IMR-90 (cell line): ENCODE data around the gene CLDN24. TPM values are rescaled to one million over a fixed set of nuclear protein-coding genes. Genes with fewer than 3 reads are reported as not detected.

ENCODE experiments used
- ATAC-seq: fragments of 200-7000 bp; cut with Tn5 transposase; 2 replicates; pipeline ENCODE4 v1.9.1; 2020; ENCODE audit warnings: low read depth, mild to moderate bottlenecking, moderate library complexity
- BruUV-seq: library from RNA; stranded (reverse); fragments of 400-500 nt; replicated peaks from 2 replicates; lab custom pipeline; 2021; lab: Mats Ljungman, UMichigan
- CTCF ChIA-PET: fragments of 300-600 bp; formaldehyde crosslinking; extraction: SDS; loops from one replicate; lab custom pipeline; 2021; ENCODE audit warnings: antibody characterized with exemption; lab: Yijun Ruan, JAX
- POLR2A ChIA-PET: fragments of 300-600 bp; sonication (Branson Sonifier 250); formaldehyde crosslinking; loops from one replicate; lab custom pipeline; 2022; ENCODE audit warnings: antibody characterized with exemption; ENCODE audit not compliant: unreplicated experiment; lab: Charles Lee
- DNase-seq: peaks from one replicate; pipeline ENCODE4 v3.0.0; 2013
- H2AFZ ChIP-seq: replicated peaks from 2 replicates; pipeline ENCODE3; 2013; ENCODE audit warnings: low read length, mild to moderate bottlenecking; ENCODE audit not compliant: poor library complexity
- H2AK5ac ChIP-seq: 2 replicates; pipeline ENCODE4 v1.6.1; 2013; ENCODE audit warnings: low read depth, low read length, inconsistent platforms
- H2AK9ac ChIP-seq: replicated peaks from 2 replicates; pipeline ENCODE3; 2013; ENCODE audit warnings: mild to moderate bottlenecking, low read depth, low read length, moderate library complexity; ENCODE audit not compliant: poor library complexity
- H2BK120ac ChIP-seq: 2 replicates; pipeline ENCODE4 v1.6.1; 2013; ENCODE audit warnings: low read depth, low read length, inconsistent platforms
- H2BK15ac ChIP-seq: 3 replicates; pipeline ENCODE4 v1.6.1; 2013; ENCODE audit warnings: low read depth, low read length, inconsistent platforms
- H2BK20ac ChIP-seq: 2 replicates; pipeline ENCODE4 v1.6.1; 2013; ENCODE audit warnings: low read depth, mild to moderate bottlenecking, inconsistent platforms, low read length, moderate library complexity
- H2BK5ac ChIP-seq: 2 replicates; pipeline ENCODE4 v1.6.1; 2013; ENCODE audit warnings: mild to moderate bottlenecking, low read depth, low read length, inconsistent platforms; ENCODE audit not compliant: poor library complexity, severe bottlenecking
- H3K14ac ChIP-seq: replicated peaks from 2 replicates; pipeline ENCODE4 v1.6.1; 2013; ENCODE audit warnings: low read depth, low read length, inconsistent platforms
- H3K18ac ChIP-seq: 2 replicates; pipeline ENCODE4 v1.6.1; 2013; ENCODE audit warnings: low read depth, low read length, control low read depth
- H3K23ac ChIP-seq: 2 replicates; pipeline ENCODE4 v1.6.1; 2013; ENCODE audit warnings: low read depth, low read length, inconsistent platforms
- H3K27ac ChIP-seq: 2 replicates; pipeline ENCODE4 v1.5.1; 2013; ENCODE audit warnings: mild to moderate bottlenecking, control low read depth, low read length; ENCODE audit not compliant: insufficient read depth
- H3K27me3 ChIP-seq: 2 replicates; pipeline ENCODE4 v1.6.1; 2013; ENCODE audit warnings: low read length; ENCODE audit not compliant: control insufficient read depth, insufficient read depth
- H3K36me3 ChIP-seq: 2 replicates; pipeline ENCODE4 v1.6.1; 2013; ENCODE audit warnings: low read length, mixed read lengths; ENCODE audit not compliant: control insufficient read depth, insufficient read depth
- H3K4ac ChIP-seq: 2 replicates; pipeline ENCODE4 v1.6.1; 2013; ENCODE audit warnings: low read depth, low read length, inconsistent platforms
- H3K4me1 ChIP-seq: 2 replicates; pipeline ENCODE4 v1.6.1; 2013; ENCODE audit warnings: low read length, mixed read lengths; ENCODE audit not compliant: control insufficient read depth, insufficient read depth
- H3K4me2 ChIP-seq: 2 replicates; pipeline ENCODE4 v1.6.1; 2013; ENCODE audit warnings: low read depth, mild to moderate bottlenecking, control low read depth, low read length, moderate library complexity
- H3K4me3 ChIP-seq: 2 replicates; pipeline ENCODE4 v1.5.1; 2013; ENCODE audit warnings: low read depth, mild to moderate bottlenecking, control low read depth, low read length, moderate library complexity; ENCODE audit not compliant: insufficient read depth
- H3K56ac ChIP-seq: 2 replicates; pipeline ENCODE4 v1.6.1; 2013; ENCODE audit warnings: low read length, inconsistent platforms; ENCODE audit not compliant: insufficient read depth; ENCODE audit errors: extremely low read depth
- H3K79me1 ChIP-seq, 2 experiments: 2 replicates each; pipeline ENCODE4 v1.6.1; 2013; ENCODE audit warnings: low read length in 2 of 2, inconsistent platforms in 1 of 2, low read depth in 1 of 2
- H3K9ac ChIP-seq: 2 replicates; pipeline ENCODE4 v1.6.1; 2013; ENCODE audit warnings: low read depth, low read length, control low read depth
- H3K9me1 ChIP-seq: 2 replicates; pipeline ENCODE4 v1.6.1; 2013; ENCODE audit warnings: low read length, inconsistent platforms; ENCODE audit not compliant: insufficient read depth
- H3K9me3 ChIP-seq: 2 replicates; pipeline ENCODE4 v1.6.1; 2013; ENCODE audit warnings: low read length; ENCODE audit not compliant: control insufficient read depth, insufficient read depth
- H4K20me1 ChIP-seq: 2 replicates; pipeline ENCODE4 v1.6.1; 2013; ENCODE audit warnings: low read length, inconsistent platforms; ENCODE audit not compliant: insufficient read depth
- H4K5ac ChIP-seq: 2 replicates; pipeline ENCODE4 v1.6.1; 2013; ENCODE audit warnings: mild to moderate bottlenecking, low read depth, low read length, control low read depth
- H4K8ac ChIP-seq, 2 experiments: 2 replicates each; pipeline ENCODE4 v1.6.1; 2013; ENCODE audit warnings: low read depth in 2 of 2, low read length in 2 of 2, control low read depth in 1 of 2, inconsistent platforms in 1 of 2
- H4K91ac ChIP-seq: 2 replicates; pipeline ENCODE4 v1.6.1; 2013; ENCODE audit warnings: low read depth, low read length, inconsistent platforms; ENCODE audit not compliant: insufficient read depth
- FOS ChIP-seq: fragments of 150-350 bp; IDR thresholded peaks from 2 replicates; pipeline ENCODE4 v1.6.1; 2016; ENCODE audit warnings: low read depth, low read length
- MAFK ChIP-seq: IDR thresholded peaks from 2 replicates; pipeline ENCODE4 v1.6.1; 2012; ENCODE audit warnings: low read depth, low read length, improper control_type of control experiment
- RFX5 ChIP-seq: IDR thresholded peaks from 2 replicates; pipeline ENCODE4 v1.8.0; 2012; ENCODE audit warnings: low read depth, mild to moderate bottlenecking, low read length, moderate library complexity
- WGBS, 2 experiments: methylation state at CpG; one replicate each; pipeline versions ENCODE4 v1.1.5 to v1.1.7; 2013; ENCODE audit warnings: missing lambda C conversion rate in 2 of 2; ENCODE audit not compliant: insufficient read length in 1 of 2; ENCODE audit errors: extremely low coverage in 2 of 2; 5-methylcytosine and 5-hydroxymethylcytosine counted together
- dilution Hi-C: fragments of 300-500 bp; cut with HindIII; formaldehyde crosslinking; loops from one replicate; pipeline ENCODE4 v1.14.3; 2018; ENCODE audit warnings: low sequenced_read_pairs; ENCODE audit not compliant: unreplicated experiment
- in situ Hi-C: fragments of 300-500 bp; cut with MboI; formaldehyde crosslinking; loops from 3 replicates; pipeline ENCODE4 v1.14.3; 2019; ENCODE audit warnings: low sequenced_read_pairs, inconsistent platforms, mixed read lengths
- intact Hi-C: fragments of 100-400 bp; cut with micrococcal nuclease; formaldehyde crosslinking; loops from 2 replicates; pipeline ENCODE4 v1.10.0; 2022
- polyA plus RNA-seq, 3 experiments: library from polyadenylated mRNA; depleted of rRNA; stranded (reverse); fragments of >200 nt; gene quantifications; 2 replicates each; pipeline ENCODE4 v1.2.3, GENCODE V29; 2012; ENCODE audit warnings: low replicate concordance in 1 of 3
- total RNA-seq: library from RNA; depleted of rRNA; stranded (reverse); fragments of >200 nt; gene quantifications from 2 replicates; pipeline ENCODE4 v1.2.3, GENCODE V29; 2012

Gene CLDN24
- total and polyA plus RNA-seq, 2 of the 4 experiments (the other 2 are of a cell fraction): not detected

DNA sequence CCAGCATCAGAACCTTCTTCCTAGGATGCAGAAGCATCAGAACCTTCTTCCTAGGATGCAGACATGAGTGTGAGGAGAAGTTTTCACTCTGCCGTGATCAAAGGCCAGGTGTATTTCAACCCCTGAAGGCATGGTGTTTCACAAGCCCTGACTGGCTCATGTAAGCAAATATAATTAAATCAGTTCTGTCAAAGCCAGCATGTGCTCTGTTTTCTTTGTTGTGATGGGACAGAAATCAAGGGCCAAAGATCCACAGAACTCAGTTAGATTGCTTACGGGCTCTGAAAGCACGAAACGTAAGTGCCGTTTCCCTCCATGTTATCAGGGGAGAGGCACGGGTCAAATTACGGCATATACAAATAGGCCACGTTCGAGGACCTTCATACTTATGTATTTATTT is 32.0 kb upstream of the CLDN24 start:
- H3K4ac ChIP-seq: no peak overlapping the region
- in situ Hi-C loops: no loop called here
- no peak overlapping the region for H4K91ac ChIP-seq
- no peak overlapping the region for H3K4me3 ChIP-seq
- H3K36me3 ChIP-seq: no peaks in the 10 kb centered on the region
- no peak overlapping the region for H3K56ac ChIP-seq
- H3K4me2 ChIP-seq: no peak overlapping the region
- dilution Hi-C loops: no loop called here
- no TSS peak for BruUV-seq
- no peak overlapping the region for H2BK15ac ChIP-seq
- H3K27me3 ChIP-seq: no peaks in the 10 kb centered on the region
- no peak overlapping the region for H3K23ac ChIP-seq
- H2BK20ac ChIP-seq: no peak overlapping the region
- no peak overlapping the region for H2AK5ac ChIP-seq
- no peaks in the 10 kb centered on the region for H3K79me1 ChIP-seq
- H4K5ac ChIP-seq: no peak overlapping the region
- ChIA-PET CTCF (no interaction called here), POLR2A (no interaction called here)
- H3K9me3 ChIP-seq: no peaks in the 10 kb centered on the region
- H3K27ac ChIP-seq: no peak overlapping the region
- no peak overlapping the region for H3K14ac ChIP-seq
- no peak overlapping the region for H3K18ac ChIP-seq
- intact Hi-C loops: no loop called here
- ATAC-seq (no peak), DNase-seq (no peak)
- H4K8ac ChIP-seq: no peak overlapping the region
- H4K20me1 ChIP-seq: no peaks in the 10 kb centered on the region
- H2AFZ ChIP-seq: no peak overlapping the region
- no peak overlapping the region for H3K9ac ChIP-seq
- H2BK120ac ChIP-seq: no peak overlapping the region
- peak overlapping the region; percentile 23 for H2AK9ac ChIP-seq
- WGBS, 2 experiments: 40% methylated on average over 2 of the region's 9 CpGs; no CpG with 5 or more reads in 1 of the 2 experiments
- H2BK5ac ChIP-seq: no peak overlapping the region
- TF ChIP-seq FOS: no peak
- no peak for TF ChIP-seq MAFK
- no peak for TF ChIP-seq RFX5
- no peaks in the 10 kb centered on the region for H3K9me1 ChIP-seq
- H3K4me1 ChIP-seq: peaks cover 2% of the 10 kb centered on the region; the same call in 1 of the 2 replicates
